Tibial nerve (tissue), 4 donors: ENCODE data around the gene SLC47A1. TPM values are rescaled to one million over a fixed set of nuclear protein-coding genes. Genes with fewer than 3 reads are reported as not detected.
A peak's percentile ranks its signal among the peaks of the same experiment; 100 is the strongest.

Experiments used
- DNase-seq, 2 donors: peaks; one replicate each; pipeline ENCODE4 v3.0.0-alpha.2; 2019; ENCODE audit warnings: low spot score in 2 of 2
- H3K27ac ChIP-seq, 4 donors: fragments of 200-600 bp; sonication (generic) in 3 of 4; one replicate each; pipeline ENCODE4 v1.5.1; 2017 to 2019; ENCODE audit warnings: mild to moderate bottlenecking in 1 of 4
- H3K27me3 ChIP-seq, 2 donors: fragments of 200-600 bp; sonication (generic) in 1 of 2; one replicate each; pipeline versions ENCODE4 v1.5.1 to v1.6.0; 2017 to 2019
- H3K36me3 ChIP-seq, 3 donors: fragments of 200-600 bp; sonication (generic); one replicate each; pipeline ENCODE4 v1.5.1; 2018 to 2019
- H3K4me1 ChIP-seq, 4 donors: fragments of 200-600 bp; sonication (generic) in 3 of 4; one replicate each; pipeline ENCODE4 v1.5.1; 2017 to 2019
- H3K4me3 ChIP-seq, 4 donors: fragments of 200-600 bp; sonication (generic) in 3 of 4; one replicate each; pipeline ENCODE4 v1.5.1; 2017 to 2019; ENCODE audit warnings: mild to moderate bottlenecking in 1 of 4, moderate library complexity in 1 of 4
- H3K9me3 ChIP-seq, 4 donors: fragments of 200-600 bp; sonication (generic) in 3 of 4; one replicate each; pipeline ENCODE4 v1.5.1; 2017 to 2019
- CTCF ChIP-seq, 5 experiments: fragments of 200-600 bp in 3 of 5; fragments of 450-650 bp in 2 of 5; sonication (generic) in 3 of 5; IDR thresholded peaks; one replicate each; pipeline ENCODE4 v1.5.1; 2016 to 2019; ENCODE audit warnings: antibody characterized with exemption in 5 of 5, mild to moderate bottlenecking in 3 of 5, moderate library complexity in 2 of 5
- EP300 ChIP-seq, 2 donors: sonication (generic); formaldehyde crosslinking; IDR thresholded peaks; one replicate each; pipeline ENCODE4 v1.6.1; 2017; ENCODE audit warnings: antibody characterized with exemption in 2 of 2, mild to moderate bottlenecking in 1 of 2
- POLR2A ChIP-seq, 2 donors: fragments of 450-650 bp; IDR thresholded peaks; one replicate each; pipeline ENCODE4 v1.6.1; 2017; ENCODE audit warnings: antibody characterized with exemption in 2 of 2, mild to moderate bottlenecking in 2 of 2, moderate library complexity in 2 of 2
- WGBS, 2 donors: methylation state at CpG; one replicate each; pipeline ENCODE4 v1.1.5; 2018; 5-methylcytosine and 5-hydroxymethylcytosine counted together
- total RNA-seq, 4 donors: library from RNA; depleted of rRNA; stranded (reverse); fragments of >200 nt; gene quantifications; one replicate each; pipeline ENCODE4 v1.1.0, GENCODE V29; 2016

Gene SLC47A1
- total RNA-seq, 4 donors from 2014 or later, result 11.1 to 31.4 (median 19.5) TPM

DNA sequence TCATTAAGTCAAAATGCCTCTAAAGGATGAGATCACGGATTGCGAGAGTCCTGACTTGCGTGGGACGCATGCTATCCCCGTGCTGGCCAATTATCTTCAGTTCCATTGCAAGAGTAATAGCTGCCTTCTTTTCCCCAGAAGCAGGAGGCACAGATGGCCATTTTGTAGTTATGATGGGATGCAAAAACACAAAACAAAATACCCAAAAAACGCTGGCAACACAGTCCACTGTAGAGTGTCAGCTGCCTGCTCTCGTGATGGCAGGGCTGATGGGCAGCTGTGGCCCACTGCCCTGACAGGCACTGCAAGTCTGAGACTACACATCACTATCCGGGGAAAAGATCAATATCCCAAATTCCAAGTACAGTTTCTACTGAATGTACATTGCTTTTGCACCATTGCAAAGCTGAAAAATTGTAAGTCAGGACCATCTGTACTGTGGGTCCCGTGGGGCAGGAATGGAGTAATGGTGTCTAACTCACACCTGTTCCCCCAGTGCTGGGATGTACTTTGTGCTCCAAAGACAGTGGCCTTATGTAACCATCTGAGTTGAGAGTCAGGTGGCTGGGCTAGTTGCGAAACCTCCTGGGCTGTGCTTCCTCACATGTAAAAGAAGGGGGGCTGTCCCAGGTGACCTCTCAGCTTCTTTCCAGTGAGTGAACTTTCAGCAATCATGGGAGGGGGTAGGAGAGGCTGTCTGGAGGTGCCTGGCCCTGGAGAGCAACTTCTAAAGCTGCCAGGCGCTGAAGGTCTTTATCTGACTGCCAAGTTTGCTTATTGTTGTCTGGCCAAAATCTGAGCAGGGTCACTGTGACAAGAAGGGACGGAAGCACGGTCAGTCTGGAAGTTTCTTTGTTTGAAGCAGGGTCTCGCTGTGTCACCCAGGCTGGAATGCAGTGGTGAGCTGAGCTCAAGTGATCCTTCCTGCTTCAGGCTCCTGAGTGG, 4.7 kb downstream of the SLC47A1 start:
- no peak overlapping the region for H3K27ac ChIP-seq
- no peak for DNase-seq
- no peak overlapping the region for H3K4me3 ChIP-seq
- no peaks in the 10 kb centered on the region for H3K36me3 ChIP-seq
- WGBS, 2 donors, result 85% methylated on average over 11 to 13 of the region's 14 CpGs
- TF ChIP-seq EP300 (IDR thresholded peaks at IDR 0.05) (peak in 1 of 2 donors; percentile 18), POLR2A (IDR thresholded peaks at IDR 0.05) (no peak), CTCF (IDR thresholded peaks at IDR 0.05) (no peak)
- no peaks in the 10 kb centered on the region for H3K9me3 ChIP-seq
- peaks cover 0 to 20% of the 10 kb centered on the region in 2 donors for H3K27me3 ChIP-seq
- H3K4me1 ChIP-seq, result peaks cover 0 to 16% (median 5%) of the 10 kb centered on the region in 4 donors

GRCh38 chr17:19539040-19539399, 5.4 kb downstream of the SLC47A1 start:
- Histone ChIP-seq H3K4me1 (peaks cover 0 to 10% (median 3%) of the 10 kb centered on the region in 4 donors), H3K36me3 (no peaks in the 10 kb centered on the region), H3K9me3 (no peaks in the 10 kb centered on the region), H3K27me3 (peaks cover 0 to 16% of the 10 kb centered on the region in 2 donors), H3K4me3 (no peak overlapping the region), H3K27ac (no peak overlapping the region)
- no peak for TF ChIP-seq EP300 (IDR thresholded peaks at IDR 0.05)
- no peak for TF ChIP-seq POLR2A (IDR thresholded peaks at IDR 0.05)
- TF ChIP-seq CTCF (IDR thresholded peaks at IDR 0.05), result no peak
- no peak for DNase-seq
- WGBS, 2 donors, result 60 to 84% methylated on average over 1 to 7 of the region's 7 CpGs

DNA sequence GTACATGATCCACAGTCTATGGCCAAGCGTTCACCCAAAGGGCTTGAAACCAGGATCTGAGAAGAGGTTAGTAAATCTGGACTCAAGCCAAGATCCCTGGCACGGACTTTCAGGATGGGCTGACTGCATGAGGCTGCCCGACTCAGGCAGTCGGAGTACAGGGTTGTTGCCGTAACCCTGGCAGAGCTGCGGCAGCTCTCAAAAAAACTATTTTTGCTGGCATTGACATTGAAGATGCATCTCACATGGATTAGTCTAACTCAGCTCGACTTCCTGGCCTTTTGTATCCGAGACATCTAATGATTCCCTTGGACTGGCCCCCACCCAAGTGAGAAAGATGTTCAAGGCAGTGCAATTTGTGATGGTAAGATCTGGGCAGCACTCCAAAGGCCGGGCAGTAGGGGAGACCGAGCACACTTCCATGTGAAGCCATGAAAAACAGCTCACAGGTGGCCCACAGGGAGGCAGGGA, 6.2 kb downstream of the SLC47A1 start:
- TF ChIP-seq EP300 (IDR thresholded peaks at IDR 0.05) (no peak), POLR2A (IDR thresholded peaks at IDR 0.05) (no peak)

GRCh38 chr17:19540706-19541370, 7.2 kb downstream of the SLC47A1 start:
- no peaks in the 10 kb centered on the region for H3K4me1 ChIP-seq
- DNase-seq, result no peak
- H3K27ac ChIP-seq, result no peak overlapping the region
- H3K36me3 ChIP-seq, result no peaks in the 10 kb centered on the region
- no peaks in the 10 kb centered on the region for H3K9me3 ChIP-seq
- peaks cover 0 to under 1% of the 10 kb centered on the region in 2 donors for H3K27me3 ChIP-seq
- no peak for TF ChIP-seq POLR2A (IDR thresholded peaks at IDR 0.05)
- no peak for TF ChIP-seq EP300 (IDR thresholded peaks at IDR 0.05)
- TF ChIP-seq CTCF (IDR thresholded peaks at IDR 0.05), result no peak
- 86 to 89% methylated on average over 13 of the region's 13 CpGs for WGBS, 2 donors
- no peak overlapping the region for H3K4me3 ChIP-seq

More for the DNA sequence above, 6.2 kb downstream of the SLC47A1 start:
- Histone ChIP-seq H3K27ac (no peak overlapping the region), H3K36me3 (no peaks in the 10 kb centered on the region), H3K9me3 (no peaks in the 10 kb centered on the region), H3K27me3 (peaks cover 0 to 8% of the 10 kb centered on the region in 2 donors), H3K4me3 (no peak overlapping the region), H3K4me1 (peaks cover 0 to 1% (median 0%) of the 10 kb centered on the region in 4 donors)
- DNase-seq, result no peak
- WGBS, 2 donors, result 74 to 81% methylated on average over 10 of the region's 10 CpGs

DNA sequence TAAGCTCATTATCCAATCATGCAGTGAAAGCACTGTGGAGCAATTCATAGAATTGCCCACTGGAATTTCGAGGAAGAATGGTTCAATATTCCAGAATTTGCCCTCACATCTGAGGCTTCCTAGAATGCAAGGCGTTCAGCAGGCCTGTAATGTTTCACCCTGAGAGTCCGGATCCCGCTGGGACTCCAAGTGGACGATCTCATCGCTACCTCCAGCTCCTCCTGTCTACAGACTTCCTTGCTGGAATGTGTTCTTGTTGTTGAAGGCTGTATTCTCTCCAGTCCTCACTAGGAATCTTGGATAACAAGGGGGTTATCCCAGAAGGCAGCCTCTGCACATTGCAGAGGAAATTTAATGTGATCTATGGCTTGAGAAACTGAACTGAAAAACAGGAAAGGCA, 7.8 kb downstream of the SLC47A1 start:
- 51 to 74% methylated on average over 6 of the region's 6 CpGs for WGBS, 2 donors
- Histone ChIP-seq H3K4me3 (no peak overlapping the region), H3K9me3 (no peaks in the 10 kb centered on the region), H3K27me3 (no peaks in the 10 kb centered on the region), H3K36me3 (no peaks in the 10 kb centered on the region), H3K4me1 (peaks cover 0 to 5% (median under 1%) of the 10 kb centered on the region in 4 donors), H3K27ac (no peak overlapping the region)
- no peak for TF ChIP-seq CTCF (IDR thresholded peaks at IDR 0.05)
- TF ChIP-seq EP300 (IDR thresholded peaks at IDR 0.05), result no peak
- no peak for TF ChIP-seq POLR2A (IDR thresholded peaks at IDR 0.05)
- no peak for DNase-seq
